GM19455 (cell line): ENCODE data around the gene ZNF43.
"Not testable (repeated sequence)": the region's sequence is repeated elsewhere in the genome, so short reads cannot be mapped to it uniquely, and the experiment has no call there.

Source experiments
- ATAC-seq: cut with Tn5 transposase; IDR thresholded peaks from one replicate; pipeline ENCODE4 v1.9.1; 2021; ENCODE audit not compliant: unreplicated experiment

Gene ZNF43

DNA sequence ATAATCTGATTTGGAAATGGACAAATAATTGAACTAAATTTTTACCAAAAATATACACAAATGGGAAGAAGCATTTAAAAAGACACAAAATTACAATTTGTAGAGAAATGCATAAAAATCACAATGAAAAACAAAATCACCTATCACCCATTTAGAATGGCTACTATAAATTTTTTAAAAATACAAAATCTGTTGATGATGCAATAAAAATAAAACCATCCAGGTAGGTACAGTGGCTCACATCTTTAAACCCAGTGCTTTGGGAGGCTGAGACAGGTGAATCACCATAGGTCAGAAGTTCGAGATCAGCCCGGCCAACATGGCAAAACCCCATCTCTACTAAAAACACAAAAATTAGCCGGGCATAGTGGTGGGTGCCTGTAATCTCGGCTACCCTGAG, 23.5 kb downstream of the ZNF43 start:
- ATAC-seq: no peak

DNA sequence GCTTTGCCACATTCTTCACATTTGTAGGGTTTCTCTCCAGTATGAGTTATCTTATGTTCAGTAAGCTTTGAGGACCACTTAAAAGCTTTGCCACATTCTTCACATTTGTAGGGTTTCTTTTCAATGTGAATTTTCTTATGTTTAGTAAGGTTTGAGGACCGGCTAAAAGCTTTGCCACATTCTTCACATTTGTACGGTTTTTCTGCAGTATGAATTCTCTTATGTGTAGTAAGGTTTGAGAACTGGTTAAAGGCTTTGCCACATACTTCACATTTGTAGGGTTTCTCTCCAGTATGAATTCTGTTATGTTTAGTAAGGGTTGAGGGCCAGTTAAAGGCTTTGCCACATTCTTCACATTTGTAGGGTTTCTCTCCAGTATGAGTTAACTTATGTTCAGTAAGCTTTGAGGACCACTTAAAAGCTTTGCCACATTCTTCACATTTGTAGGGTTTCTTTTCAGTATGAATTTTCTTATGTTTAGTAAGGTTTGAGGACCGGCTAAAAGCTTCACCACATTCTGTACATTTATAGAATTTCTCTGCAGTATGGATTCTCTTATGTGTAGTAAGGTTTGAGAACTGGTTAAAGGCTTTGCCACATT, 27.5 kb downstream of the ZNF43 start:
- not testable (repeated sequence) for ATAC-seq

DNA sequence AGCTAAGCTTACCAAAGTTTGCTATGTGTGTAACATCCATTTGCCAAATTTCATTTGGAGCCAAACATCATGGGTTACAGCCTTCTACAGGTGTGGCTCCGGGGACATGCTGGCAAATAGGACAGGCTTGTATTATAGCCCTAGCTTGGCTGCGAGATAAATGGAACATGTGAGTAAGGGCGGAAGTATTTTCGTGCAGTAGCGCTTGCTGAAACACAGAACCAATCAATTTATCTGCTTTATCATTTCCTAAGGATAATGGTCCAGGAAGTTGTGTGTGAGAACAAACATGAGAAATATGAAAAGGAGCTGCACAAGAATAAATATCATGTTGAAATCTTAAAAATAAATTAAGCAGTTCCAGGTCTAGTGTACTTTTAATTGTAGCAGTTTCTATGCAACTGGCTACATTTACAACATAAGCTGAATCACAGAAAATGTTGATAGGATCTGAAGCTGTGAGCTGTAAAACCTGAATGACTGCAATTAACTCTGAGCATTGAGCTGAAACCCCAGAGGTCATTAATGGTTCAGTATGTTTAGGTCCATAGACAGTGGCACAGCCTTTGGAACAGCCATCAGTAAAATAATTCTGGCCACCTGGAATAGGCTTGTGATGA, 46.4 kb downstream of the ZNF43 start:
- ATAC-seq: no peak

DNA sequence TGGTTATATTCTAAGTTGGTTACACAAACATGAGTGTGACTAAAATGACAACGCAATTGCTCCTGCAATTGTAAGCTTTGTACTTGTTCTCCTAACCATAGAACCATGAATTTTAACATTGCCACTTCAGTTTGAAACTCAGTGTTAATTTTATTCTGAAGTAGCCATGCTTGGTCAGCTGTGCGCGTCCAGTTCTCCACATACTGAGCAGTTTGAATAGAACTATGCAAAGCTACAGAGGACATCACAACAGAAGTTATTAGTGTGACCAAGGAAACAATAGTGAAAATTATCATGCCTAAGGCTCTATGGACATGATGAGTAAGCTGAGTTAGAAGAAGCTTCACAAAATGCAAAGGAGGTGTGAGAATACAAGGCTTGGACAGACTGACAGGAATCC, 49.0 kb downstream of the ZNF43 start:
- no peak for ATAC-seq

DNA sequence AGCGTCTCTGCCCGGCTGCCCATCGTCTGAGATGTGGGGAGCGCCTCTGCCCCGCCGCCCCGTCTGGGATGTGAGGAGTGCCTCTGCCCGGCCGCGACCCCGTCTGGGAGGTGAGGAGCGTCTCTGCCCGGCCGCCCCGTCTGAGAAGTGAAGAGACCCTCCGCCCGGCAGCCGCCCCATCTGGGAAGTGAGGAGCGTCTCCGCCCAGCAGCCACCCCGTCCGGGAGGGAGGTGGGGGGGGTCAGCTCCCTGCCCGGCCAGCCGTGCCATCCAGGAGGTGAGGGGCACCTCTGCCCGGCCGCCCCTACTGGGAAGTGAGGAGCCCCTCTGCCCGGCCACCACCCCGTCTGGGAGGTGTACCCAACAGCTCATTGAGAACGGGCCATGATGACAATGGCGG, 60.2 kb downstream of the ZNF43 start:
- ATAC-seq: not testable (repeated sequence)

DNA sequence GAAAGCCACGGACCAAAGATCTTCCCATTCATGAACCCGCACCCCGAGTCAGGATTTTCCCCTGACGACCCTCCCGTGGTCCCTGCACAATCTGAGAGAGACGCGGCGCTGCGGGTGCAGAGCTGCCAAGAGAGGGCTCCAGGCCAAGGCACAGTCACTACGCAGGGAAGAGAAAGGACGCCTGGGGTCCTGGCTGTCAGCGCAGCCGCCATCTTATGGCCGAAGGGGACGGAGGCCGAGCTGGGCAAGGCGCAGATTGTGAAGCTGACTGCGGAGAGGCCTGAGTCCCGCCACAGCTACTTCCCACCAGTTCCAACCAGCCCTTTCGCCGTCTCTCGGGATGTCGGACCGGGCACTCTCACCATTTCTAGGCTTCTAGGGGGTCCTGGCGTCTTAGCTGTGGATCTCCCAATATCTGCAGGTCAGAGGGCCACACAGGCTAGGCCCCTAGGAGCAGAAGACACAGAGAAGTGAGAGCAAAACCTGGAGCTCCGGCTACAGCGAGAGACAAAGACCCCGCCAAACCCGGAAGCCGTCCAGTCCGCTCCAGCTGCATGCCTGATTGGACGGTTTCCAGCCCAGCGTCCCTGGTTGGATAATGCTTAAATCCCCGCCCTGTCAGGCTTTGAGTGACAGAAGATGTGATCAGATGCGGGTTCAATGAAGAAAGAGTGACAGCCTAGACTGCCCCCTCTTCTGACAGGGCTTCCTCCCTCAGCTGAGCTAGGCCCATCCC, 68.7 kb downstream of the ZNF43 start, which contains the start of gene ZNF100:
Gene ZNF100 (minus strand): TSS at position 515 of the 736 bp plus-strand sequence. CDS start 150 bp downstream, at position 365.
- ATAC-seq: peak; percentile 96

DNA sequence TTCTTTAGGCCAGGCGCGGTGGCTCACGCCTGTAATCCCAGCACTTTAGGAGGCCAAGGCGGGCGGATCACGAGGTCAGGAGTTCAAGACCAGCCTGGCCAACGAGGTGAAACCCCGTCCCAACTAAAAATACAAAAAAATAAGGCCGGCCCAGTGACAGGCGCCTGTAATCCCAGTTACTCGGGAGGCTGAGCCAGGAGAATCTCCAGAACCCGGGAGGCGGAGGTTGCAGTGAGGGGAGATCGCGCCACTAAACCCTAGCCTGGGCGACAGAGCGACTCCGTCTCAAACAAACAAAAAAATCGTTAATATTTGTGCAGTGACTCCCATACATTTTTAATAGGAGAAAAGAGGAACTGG, 69.3 kb downstream of the ZNF43 start:
- not testable (repeated sequence) for ATAC-seq

DNA sequence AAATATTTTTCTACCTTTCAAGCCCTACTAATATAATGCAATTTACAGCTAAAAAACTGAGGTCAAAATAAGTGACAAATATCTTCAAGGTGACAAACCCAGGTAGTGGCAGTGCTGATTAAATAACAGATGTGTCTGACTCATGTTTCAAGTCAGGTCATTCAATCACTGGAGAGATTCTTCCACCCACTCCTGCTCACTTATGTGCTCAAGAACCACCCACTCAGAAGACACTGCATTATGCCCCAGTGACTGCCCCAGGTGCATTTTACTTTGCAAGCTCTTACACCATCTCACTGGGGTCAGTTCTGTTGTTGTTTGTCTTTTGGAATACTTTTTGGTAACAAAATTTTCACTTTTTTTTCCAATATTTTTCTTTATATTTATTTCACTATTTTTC, 70.8 kb downstream of the ZNF43 start:
- no peak for ATAC-seq

DNA sequence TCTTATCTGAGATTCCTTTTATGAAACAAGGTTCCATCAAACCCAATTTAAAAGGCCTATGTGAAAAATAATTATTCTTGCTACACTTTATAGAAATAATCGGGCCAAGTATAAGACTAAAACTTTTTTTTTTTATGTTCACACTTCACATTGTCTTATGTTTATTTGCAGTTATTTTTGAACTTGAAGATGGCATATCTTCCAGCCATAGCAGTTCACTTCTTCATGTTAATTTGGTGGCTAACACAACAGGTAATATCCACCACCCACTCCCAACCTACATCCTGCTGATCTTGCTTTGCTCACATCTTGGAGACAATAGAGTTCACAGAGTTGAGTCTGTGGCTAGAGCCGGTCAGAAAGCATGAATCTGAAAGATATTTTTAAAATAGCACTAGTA, 74.4 kb downstream of the ZNF43 start:
- not testable (repeated sequence) for ATAC-seq

DNA sequence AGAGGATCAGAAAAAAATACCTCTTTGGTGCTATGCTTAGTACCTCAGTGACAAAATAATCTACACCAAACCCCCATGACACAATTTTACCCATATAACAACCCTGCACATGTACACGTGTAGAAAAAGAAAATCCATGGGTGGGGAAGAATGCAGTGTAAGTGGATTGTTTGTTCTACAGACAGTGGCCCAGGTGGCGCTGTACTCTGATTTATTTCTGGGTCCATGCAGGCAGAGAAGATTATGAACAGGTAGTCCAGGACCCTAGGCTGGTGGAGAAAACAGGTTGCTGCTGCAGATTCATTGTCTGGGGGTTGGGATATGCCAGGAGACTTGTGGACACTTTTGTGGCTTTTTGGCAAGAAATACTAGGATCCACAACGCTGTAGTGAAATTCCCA, 77.7 kb downstream of the ZNF43 start:
- ATAC-seq: no peak

DNA sequence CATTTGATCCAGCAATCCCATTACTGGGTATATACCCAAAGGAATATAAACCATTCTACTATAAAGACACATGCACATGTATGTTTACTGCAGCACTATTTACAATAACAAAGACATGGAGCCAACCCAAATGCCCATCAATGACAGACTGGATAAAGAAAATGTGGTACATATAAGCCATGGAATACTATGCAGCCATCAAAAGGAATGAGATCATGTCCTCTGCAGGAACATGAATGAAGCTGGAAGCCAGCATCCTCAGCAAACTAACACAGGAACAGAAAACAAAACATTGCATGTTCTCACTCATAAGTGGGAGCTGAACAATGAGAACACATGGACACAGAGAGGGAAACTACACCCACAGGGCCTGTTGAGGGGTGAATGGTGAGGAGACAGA, 80.4 kb downstream of the ZNF43 start:
- ATAC-seq: not testable (repeated sequence)
